Keratinocyte (primary cell): ENCODE data around the gene ADAM15.

Source experiments
- CTCF ChIP-seq, 3 experiments: IDR thresholded peaks in 1 of 3; conservative IDR thresholded peaks in 1 of 3; optimal IDR thresholded peaks in 1 of 3; 2 replicates in 2 of 3; 3 replicates in 1 of 3; pipeline versions ENCODE3 to v1.5.1; 2011; ENCODE audit warnings: low read length in 3 of 3, mild to moderate bottlenecking in 3 of 3, moderate library complexity in 2 of 3, control low read depth in 1 of 3, inconsistent platforms in 1 of 3; ENCODE audit not compliant: insufficient read depth in 2 of 3; ENCODE audit errors: extremely low read depth in 1 of 3
- EZH2 ChIP-seq: IDR thresholded peaks from one replicate; pipeline ENCODE4 v1.6.1; 2012; ENCODE audit warnings: inconsistent platforms, mild to moderate bottlenecking, low read length, moderate library complexity

GRCh38 chr1:155094622-155094948 lies 43.5 kb downstream of the ADAM15 start:
- no peak for TF ChIP-seq CTCF (optimal IDR thresholded peaks at IDR 0.05 in 1 of 3, IDR thresholded peaks at IDR 0.05 in 1 of 3, conservative IDR thresholded peaks at IDR 0.05 in 1 of 3; ENCODE audit: extremely low read depth in 1 of 3, insufficient read depth in 2 of 3, low read length in 3 of 3)
- TF ChIP-seq EZH2 = no peak
